ENCODE results near the gene TPH2.

DNA sequence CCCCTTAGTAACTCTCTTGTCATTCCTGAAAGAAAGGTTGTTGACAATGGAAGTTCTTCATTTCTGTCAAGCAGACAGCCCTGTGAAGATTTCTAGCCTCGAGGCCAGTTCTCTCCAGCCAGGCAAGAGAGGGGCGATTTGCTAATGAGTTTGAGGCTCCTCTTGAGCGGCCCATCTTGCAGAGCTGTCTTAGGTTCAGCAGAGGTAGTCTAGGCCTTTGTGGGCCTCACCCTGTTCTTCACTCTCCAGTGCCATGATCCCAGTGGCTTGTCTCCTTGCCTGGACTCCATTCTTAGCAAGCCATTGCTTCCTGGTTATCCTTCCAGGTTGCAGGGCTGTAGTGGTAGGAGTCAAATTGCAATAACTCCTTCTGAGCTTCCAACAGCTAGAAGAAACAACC is 9.7 kb downstream of the TPH2 start:
- TF ChIP-seq POLR2AphosphoS5 (IDR thresholded peaks at IDR 0.05; ENCODE audit: low read depth, low read length) = no peak
- TF ChIP-seq SPI1 (IDR thresholded peaks at IDR 0.05; ENCODE audit: low read depth, low read length) = no peak
- no peak for TF ChIP-seq POLR2A (IDR thresholded peaks at IDR 0.05; ENCODE audit: low read depth, low read length)
- TF ChIP-seq TAF1 (IDR thresholded peaks at IDR 0.05; ENCODE audit: low read depth, low read length) = no peak
- no peak for TF ChIP-seq POU2F2 (IDR thresholded peaks at IDR 0.05; ENCODE audit: low read depth, low read length)

All from GM12891 (cell line).